ENCODE results near the gene RHBDL2.
"Not testable (repeated sequence)": the region's sequence is repeated elsewhere in the genome, so short reads cannot be mapped to it uniquely, and the experiment has no call there.

Gene RHBDL2

DNA sequence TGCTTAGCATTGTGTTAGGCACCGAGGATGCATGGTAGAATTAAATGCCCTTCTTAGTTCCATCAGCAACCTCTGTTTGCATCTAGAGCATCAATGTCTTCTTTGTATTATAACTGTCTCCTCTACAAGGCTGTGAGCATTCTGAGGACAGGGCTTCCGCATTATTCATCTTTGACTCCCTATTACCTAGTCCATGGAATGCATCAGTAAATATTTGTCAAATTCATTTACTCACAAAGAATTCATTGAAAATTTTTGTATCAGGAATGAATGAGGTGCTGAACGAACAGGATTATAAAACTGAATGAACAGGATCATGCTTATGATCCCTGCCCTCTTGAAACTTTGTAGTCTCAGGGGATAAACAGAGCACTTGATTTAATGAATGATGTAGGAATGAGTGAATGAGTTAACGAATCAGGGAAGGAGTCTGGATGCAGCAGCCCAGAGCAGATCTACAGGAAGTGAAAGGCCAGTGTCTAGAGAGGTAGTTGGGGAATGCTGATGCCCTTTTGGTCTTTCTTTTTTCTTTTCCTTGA is 2.8 kb downstream of the RHBDL2 start:
- no peak for DNase-seq (ENCODE audit: low read depth in 2 of 2)

DNA sequence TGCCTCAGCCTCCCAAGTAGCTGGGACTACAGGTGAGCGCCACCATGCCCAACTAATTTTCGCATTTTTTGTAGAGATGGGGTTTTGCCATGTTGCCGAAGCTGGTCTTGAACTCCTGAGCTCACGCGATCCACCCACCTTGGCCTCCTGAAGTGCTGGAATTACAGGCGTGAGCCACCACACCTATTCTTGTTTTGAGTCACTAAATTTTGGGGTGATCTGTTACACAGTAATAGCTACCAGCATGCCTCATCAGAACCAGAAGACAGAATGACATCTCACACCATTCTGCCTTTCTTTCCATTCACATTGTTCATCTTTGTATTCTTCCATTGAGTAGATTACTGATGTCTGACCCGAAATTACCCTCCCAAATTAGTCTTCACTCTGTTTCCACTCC is 9.1 kb downstream of the RHBDL2 start:
- DNase-seq (ENCODE audit: low read depth in 2 of 2): peak; percentile 2 to 15

DNA sequence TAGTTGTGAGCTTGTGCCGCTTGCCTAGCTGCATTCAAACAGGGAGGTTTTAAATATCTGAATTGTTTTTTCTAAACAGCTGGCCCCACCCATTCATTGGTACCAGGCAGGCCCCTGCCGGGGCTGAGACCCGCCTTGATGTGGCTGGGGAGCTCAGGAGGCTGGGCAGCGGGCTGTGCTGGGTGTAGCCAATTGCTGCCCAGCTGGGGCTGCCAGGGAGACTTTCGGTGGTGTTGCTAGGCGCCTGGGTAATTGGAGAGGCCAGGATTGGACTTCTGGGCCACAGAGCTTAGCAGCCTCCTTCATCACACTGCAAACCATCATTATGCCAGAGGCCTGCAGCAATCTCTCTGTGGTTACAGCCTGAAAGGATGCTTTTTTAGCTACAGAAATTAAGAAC is 12.2 kb downstream of the RHBDL2 start:
- DNase-seq (ENCODE audit: low read depth in 2 of 2): no peak

DNA sequence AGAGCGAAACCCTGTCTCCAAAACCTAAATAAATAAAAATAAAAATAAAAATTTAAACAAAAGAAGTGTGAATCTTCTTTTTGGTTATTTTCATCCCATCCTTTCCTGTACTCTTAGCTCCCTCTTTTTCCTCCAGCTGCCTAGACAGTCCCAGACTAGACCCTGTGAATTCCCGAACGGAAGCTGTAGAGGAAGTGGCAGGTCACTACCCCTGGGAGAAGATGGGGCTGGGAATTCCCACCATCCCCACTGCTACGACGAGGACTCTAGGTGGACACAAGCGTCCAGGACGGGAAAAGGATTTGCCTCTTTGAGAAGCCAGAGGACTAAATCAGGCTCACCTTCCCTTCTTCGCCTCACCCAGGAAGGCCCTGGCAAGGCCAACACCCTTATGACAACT is 12.6 kb downstream of the RHBDL2 start:
- no peak for DNase-seq (ENCODE audit: low read depth in 2 of 2)

DNA sequence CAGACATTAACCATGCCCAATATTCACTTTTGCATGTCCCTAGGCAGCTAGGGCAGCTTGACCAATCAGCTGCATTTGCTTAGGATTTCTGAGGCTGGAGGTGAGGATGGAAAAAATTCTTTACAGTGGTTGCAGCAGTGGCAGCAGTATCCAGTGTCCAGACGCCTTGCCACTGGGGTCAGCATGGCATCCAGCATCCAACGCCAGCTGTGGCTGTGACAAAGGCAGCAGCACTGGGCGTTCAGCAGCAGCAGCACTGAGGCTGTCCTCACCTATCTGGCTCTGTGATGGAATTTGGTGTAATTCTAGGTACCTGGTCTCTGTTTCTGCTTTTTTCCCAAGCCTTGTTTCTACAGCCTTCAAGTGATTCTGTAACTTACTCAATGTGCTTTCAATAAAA is 15.5 kb downstream of the RHBDL2 start:
- no peak for DNase-seq (ENCODE audit: low read depth in 2 of 2)

DNA sequence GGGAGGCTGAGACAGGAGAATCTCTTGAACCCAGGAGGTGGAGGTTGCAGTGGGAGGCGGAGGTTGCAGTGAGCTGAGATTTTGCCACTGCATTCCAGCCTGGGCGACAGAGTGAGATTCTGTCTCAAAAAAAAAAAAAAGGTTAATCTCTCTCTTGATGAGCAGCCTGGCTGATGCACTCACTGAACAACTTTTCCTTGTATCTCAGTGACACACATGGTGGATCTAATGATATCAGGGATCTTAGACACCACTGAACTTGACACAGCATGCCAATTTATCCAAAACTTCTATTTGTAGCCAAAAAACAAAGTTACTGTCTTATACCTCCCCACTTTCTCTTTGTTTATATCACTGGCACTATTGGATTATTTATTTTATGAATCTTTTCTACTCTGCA is 16.2 kb downstream of the RHBDL2 start:
- no peak for DNase-seq (ENCODE audit: low read depth in 2 of 2)

DNA sequence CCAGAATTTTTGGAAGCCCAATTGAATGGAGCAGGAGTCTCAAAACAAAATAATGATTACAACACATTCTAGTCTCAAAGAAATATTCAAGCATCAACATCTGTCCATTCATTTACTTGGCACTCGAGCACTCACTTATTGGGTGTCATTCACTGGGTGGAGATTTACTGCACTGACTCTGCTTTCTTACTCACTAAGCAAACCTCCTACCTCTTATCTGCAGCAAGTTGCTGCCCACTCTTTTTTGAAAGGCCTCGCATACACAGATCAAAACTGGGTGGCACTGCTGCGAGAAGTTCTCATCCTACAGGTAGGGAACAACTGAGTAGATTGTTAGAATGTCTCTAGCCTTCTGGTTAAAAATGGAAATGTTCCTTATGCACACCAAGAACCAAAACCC is 18.0 kb downstream of the RHBDL2 start:
- peak in 1 of 2 donors; percentile 13 for DNase-seq (ENCODE audit: low read depth in 2 of 2)

DNA sequence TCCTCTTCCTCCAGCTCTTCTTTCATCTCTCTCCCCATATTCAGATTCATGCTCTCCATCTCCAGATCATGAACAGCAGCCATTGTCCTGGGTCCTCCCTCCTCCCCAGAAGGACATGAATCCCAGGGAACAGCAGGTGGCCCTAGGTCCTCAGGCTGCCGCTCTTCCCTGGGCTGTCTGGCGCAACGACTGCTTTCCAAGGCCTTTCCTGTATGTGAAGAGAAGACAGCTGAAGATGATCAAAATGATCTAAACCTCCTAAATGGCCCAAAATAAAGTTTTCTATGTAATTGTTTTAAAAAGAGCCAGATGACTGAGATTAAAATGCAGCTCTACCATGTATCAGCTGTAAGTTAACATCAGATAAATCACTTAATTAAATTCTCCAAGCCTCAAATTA is 22.5 kb downstream of the RHBDL2 start:
- DNase-seq (ENCODE audit: low read depth in 2 of 2): no peak

DNA sequence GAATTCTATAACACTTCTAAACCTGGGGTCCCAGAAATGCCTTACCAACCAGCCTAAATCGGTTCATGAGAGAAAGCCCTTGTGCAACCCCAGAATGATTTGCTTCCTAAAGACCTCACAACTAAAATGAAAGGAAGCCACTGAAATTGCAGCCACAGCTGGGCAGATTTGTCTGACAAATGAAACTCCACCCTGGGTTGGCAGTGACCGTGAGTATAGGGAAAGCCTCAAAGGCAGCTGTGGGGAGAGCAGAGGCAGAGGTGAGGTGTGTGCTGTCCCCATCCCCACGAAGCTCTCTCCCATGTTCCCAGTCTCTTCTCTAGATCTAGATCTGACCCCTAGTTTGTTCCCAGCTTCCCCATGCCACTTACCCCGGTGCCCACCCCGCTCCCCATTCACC is 23.1 kb downstream of the RHBDL2 start:
- DNase-seq (ENCODE audit: low read depth in 2 of 2): no peak

DNA sequence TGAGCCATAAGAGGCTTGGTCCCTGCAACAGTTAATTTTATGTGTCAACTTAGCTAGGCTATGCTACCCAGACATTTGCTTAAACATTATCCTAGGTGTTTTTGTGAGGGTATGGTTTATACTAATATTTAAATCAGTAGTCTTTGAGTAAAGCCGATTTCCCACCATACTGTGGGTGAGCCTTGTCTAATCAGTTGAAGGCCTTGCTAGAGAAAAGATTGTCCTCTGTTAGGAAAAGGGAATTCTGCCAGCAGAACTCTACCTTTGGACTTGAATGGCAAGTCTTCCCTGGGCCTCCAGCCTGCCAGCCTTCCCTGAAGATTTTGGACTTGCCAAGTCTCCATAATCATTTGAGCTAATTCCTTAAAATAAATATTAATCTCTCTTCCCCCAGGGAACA is 23.9 kb downstream of the RHBDL2 start:
- no peak for DNase-seq (ENCODE audit: low read depth in 2 of 2)

DNA sequence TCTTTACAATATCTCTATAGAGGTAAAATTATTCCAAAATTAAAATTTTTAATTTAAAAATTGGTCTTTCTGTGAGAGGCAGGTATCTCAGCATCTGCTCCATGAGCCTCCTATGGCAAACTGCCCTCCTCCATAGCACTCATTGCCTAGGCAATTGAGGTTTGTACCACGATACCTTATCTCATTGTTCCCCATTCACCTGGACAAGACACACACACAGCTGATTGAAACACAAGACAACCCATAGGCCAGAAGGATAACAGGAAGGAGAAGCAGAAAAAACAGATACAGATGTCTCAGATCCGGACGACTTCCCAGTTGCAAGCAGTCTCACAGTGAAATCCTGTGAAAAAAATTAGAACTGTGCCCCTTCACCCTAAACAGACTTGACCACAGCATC is 24.3 kb downstream of the RHBDL2 start:
- no peak for DNase-seq (ENCODE audit: low read depth in 2 of 2)

DNA sequence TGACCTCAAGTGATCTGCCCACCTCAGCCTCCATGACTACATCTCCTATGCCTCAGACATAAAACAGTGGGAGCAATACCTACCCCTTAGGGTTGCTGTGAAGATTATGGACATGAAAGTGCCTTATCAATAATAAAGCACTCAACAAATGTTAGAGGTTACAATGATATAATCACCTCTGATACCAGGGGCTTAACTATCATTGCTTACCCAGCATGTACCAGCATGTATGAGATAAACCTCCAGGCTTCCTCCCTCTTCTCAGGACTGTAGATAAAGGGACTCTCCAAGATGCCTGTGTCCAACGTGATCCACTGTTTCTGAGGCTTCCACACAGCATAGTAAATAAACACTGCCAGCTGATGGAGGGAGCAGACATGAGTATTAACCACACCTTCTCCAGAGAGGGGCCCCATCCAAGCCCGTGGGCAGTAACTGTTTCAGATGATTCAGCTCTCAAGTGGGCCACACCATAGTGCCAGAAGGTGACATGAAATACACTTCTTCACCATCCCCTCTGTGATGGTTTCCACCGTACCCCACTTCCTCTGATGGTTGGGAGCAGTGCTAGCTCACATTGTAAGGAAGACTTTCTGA is 26.2 kb downstream of the RHBDL2 start:
- DNase-seq (ENCODE audit: low read depth in 2 of 2): peak in 1 of 2 donors; percentile 2

DNA sequence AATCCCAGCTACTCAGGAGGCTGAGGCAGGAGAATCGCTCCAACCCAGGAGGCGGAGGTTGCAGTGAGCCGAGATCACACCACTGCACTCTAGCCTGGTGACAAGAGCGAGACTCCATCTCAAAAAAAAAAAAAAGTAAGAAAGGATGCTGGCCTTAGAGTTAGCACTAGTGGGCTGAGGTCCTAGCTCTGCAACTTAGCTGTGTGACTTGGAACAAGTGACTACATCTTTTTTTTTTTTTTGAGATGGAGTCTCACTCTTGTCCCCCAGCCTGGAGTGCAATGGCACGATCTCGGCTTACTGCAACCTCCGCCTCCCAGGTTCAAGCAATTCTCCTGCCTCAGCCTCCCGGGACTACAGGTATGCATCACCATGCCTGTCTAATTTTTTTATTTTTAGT is 26.7 kb downstream of the RHBDL2 start:
- not testable (repeated sequence) for DNase-seq (ENCODE audit: low read depth in 2 of 2)

DNA sequence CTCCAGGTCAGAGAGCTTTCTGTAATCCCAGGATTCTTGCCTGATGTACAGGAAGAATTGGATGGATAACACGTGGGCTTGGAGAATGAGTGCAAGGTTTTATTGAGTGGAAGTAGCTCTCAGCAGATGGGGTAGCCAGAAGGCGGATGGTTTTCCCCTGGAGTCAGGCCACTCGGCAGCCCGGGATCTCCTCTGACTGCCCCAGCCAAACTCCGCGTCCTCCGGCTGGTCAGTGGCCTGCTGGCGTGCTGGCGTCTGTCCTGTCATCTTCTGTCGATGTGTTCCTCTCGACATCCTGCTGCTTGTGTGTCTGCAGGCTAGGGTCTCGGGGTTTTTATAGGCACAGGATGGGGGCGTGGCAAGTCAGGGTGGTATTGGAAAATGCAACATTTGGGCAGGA is 32.8 kb downstream of the RHBDL2 start:
- no peak for DNase-seq (ENCODE audit: low read depth in 2 of 2)

DNA sequence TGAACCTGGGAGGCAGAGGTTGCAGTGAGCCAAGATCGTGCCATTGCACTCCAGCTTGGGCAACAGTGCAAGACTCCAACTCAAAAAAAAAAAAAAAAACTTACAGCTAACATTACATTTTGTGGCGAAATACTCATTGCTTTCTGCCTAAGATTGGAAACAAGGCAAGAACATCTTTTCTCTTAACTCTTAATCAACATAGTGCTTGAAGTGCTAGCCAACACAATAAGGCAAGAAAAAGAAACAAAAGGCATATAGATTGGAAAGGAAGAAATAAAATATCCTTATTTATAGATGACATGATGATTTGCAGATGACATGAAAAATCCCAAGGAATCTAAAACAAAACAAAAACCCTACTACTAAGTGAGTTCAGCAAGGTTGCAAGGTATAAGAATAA is 35.6 kb downstream of the RHBDL2 start:
- no peak for DNase-seq (ENCODE audit: low read depth in 2 of 2)

DNA sequence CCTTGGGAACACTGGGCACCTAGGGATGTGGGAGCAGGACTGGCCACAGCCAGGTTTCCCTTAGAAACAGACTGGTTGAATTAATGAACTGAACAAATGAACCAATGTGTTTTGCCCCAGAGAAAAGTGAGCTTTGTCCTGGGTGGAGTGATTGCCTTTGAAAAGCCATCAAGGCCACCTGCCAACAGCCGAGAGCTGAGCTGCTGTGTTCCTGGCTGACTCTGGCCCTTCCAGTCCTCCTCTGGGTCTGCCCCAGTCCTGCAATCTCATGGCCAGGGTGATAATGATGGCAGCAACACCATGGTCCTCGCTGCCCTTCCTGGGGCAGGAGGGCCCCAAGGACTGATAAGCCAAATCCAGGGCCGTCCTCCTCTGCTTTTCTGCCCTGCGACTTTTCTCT is 42.1 kb downstream of the RHBDL2 start:
- DNase-seq (ENCODE audit: low read depth in 2 of 2): no peak

DNA sequence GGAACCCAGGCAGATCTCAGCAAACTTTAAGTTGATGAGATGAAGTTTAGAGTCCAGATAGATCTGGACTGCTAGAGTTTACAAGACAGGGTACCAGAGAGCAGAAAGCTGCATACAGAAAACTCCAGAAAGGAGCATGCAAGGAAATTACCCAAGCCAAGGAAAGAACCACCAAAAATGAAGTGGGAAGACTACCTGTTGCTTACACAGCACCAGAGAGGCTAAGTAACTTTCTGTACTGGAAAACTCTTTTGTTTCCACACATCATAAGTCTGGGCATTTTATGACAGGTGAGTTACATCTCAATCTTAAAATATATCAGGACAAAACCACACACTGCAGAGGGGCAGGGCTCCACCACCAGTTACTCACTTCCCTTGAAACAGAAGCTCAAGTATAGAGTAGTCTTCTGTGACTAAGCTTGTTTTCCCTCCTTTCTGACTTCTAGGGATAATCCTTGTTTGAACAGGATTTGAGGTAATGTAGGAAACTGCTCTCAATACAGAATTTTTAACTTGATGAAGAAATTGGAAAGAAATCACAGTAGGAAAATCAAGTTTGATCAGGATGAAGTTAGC is 42.9 kb downstream of the RHBDL2 start:
- no peak for DNase-seq (ENCODE audit: low read depth in 2 of 2)

DNA sequence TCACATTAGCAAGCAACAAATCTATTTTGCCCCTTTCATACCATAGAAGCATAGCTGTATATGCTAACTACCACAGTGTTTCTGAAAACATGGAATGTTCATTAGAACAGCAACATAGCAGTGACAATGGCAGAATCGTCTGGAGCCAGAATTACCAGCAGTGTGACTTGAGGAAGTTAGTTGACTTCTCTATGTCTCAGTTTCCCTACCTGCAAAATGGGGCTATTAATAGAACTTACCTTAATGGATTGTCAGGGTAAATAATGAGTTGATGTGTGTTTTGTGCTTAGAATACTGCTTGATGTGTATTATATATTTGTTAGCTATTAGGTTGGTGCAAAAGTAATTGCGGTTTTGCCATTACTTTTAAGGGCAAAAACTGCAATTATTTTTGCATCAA is 45.5 kb downstream of the RHBDL2 start:
- DNase-seq (ENCODE audit: low read depth in 2 of 2): no peak

DNA sequence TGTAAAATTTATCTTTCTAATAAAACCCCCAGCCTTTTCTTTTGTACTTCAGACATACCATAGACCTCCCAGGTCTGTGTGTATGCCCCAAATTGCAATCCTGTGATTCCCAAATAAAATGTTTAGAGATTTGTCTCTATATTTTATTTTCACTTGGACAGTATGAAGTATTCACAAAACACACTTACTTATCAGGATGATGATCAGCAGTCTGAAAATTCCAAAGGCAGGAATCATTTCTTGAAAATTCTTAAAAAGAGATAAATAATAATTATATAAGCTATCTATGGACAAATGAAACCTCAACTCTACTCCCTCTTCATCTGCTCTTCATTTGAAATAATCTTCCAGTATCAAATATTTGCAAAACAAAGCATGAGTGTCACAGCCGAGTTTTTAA is 48.7 kb downstream of the RHBDL2 start:
- DNase-seq (ENCODE audit: low read depth in 2 of 2): no peak

DNA sequence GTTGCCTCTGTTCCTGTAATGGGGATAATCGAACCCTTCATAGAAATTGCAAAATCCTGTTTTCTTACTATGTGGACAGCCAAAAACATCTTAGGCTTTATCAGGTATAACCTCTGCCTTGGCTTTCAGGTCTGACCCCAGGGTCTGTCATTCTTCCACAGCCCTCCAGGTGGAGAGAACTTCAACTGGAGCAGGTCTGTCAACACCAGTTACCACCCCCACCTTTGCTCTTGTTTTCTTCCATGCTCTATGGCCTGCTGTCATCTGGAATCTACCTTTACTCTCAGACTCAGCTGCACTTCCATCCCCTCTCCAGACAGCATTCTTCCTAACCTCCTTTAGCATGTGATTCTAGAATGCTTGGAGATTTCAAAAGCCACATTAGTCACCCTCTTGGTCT is 49.9 kb downstream of the RHBDL2 start:
- no peak for DNase-seq (ENCODE audit: low read depth in 2 of 2)

DNA sequence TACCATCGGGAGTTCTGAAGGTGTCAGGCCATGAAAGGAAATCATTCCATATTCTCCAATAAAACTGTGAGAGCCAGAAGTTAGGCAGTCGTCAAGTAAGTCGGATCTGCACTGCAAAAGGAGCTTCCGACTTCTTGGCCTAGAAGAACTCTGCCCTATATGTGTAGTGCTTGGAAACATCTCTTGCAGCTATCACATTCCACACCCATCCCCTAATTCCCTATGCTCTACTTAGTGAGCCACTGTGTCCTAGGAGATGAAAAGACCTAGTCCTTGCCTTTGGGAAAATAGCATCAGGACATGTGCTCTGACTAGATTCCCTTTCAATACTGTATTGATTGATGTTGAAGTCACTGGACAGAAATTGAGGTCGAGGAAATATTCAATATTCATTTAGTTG is 52.0 kb downstream of the RHBDL2 start:
- no peak for DNase-seq (ENCODE audit: low read depth in 2 of 2)

DNA sequence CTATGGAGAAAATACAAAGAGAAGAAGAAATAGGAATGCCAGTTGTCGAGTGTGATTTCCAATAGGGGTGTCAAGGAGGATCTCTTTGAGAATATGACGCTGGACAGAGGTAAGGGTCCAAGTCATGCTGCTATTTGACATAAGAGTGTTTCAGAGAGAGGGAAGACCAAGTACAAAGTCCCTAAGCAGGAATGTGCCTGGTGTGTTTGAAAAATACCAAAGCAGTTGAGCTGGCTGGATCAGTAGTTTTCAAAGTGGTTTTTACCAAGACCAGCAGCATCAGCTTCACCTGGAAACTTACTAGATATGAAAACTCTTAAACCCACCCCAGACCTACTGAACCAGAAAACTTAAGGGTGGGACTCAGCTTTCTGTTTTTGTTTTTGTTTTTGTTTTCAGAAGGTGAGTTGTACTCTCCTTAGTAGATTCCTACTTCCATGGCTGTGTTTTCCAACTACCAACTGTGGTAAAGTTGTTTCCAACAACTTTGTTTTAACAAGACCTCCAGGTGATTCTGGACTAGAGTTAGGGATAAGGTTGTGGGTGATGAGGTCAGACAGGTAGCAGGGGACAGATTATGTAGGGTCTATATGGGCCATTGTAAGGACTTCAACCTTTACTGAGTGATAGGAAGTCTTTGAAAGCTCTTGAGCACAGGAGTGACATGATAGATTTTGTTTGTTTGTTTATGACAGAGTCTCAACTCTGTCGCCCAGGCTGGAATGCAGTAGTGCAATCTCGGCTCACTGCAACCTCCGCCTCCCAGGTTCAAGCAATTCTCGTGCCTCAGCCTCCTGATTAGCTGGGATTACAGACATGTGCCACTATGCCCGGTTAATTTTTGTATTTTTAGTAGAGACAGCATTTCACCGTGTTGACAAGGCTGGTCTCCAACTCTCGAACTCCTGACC is 53.0 kb downstream of the RHBDL2 start:
- DNase-seq (ENCODE audit: low read depth in 2 of 2): no peak

DNA sequence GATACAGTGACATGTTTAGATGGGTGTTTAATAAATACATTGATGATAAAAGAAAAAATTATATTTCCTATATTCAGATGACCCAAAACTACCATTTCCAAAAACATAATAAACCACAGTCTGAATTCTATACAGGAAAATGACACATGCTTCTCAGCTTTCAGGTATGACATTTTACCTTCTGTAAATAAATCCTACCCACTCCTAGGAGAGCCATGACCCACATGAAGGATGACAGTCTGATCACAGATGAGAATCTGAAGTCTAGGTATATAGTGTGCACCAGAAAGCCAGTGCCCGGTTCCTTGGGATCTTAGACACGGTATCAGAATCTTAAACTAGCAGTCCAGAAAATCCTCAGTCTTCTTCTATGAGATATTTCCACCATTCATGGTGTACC is 56.5 kb downstream of the RHBDL2 start:
- no peak for DNase-seq (ENCODE audit: low read depth in 2 of 2)

All from stimulated activated CD4-positive, alpha-beta T cell treated with anti-CD3 and anti-CD28 coated beads, Interleukin-4, amount 100 ng/mL, for 48 hours (primary cell).